Cardiac muscle cell (in vitro differentiated cells and primary cell): ENCODE measurements around the gene CFAP73. TPM values are rescaled to one million over a fixed set of nuclear protein-coding genes. Genes with fewer than 3 reads are reported as not detected.
A peak's percentile ranks its signal among the peaks of the same experiment; 100 is the strongest.
"Not testable (repeated sequence)": the region's sequence is repeated elsewhere in the genome, so short reads cannot be mapped to it uniquely, and the experiment has no call there.

Experiments used
- DNase-seq, 2 donors: peaks; one replicate each; pipeline versions ENCODE4 v3.0.0 to v3.0.0-alpha.2; 2010 to 2017; ENCODE audit warnings: low read depth in 1 of 2, low spot score in 1 of 2
- H3K27ac ChIP-seq: fragments of 200-600 bp; sonication (generic); 2 replicates; pipeline ENCODE4 v1.5.1; 2016
- H3K27me3 ChIP-seq: fragments of 200-600 bp; sonication (generic); 2 replicates; pipeline ENCODE4 v1.6.0; 2016; ENCODE audit warnings: control low read depth
- H3K36me3 ChIP-seq: fragments of 200-600 bp; sonication (generic); 2 replicates; pipeline ENCODE4 v1.5.1; 2016; ENCODE audit warnings: control low read depth
- H3K4me1 ChIP-seq: fragments of 200-600 bp; sonication (generic); 2 replicates; pipeline ENCODE4 v1.8.1; 2017; ENCODE audit warnings: low read depth, mild to moderate bottlenecking, mixed run types
- H3K4me3 ChIP-seq: fragments of 200-600 bp; sonication (generic); 2 replicates; pipeline ENCODE4 v1.5.1; 2016; ENCODE audit warnings: mild to moderate bottlenecking
- H3K9me3 ChIP-seq: fragments of 200-600 bp; sonication (generic); 2 replicates; pipeline ENCODE4 v1.5.1; 2017; ENCODE audit warnings: low read depth, mild to moderate bottlenecking, control low read depth
- polyA plus RNA-seq: library from polyadenylated mRNA; unstranded; fragments of >200 nt; fragmentation: Nextera tagmentation; extraction: Ambion mirVana; gene quantifications from 2 replicates; pipeline ENCODE4 v1.2.1, GENCODE V29; 2016
- total RNA-seq: library from RNA; depleted of rRNA; stranded (reverse); fragments of >200 nt; gene quantifications from 2 replicates; pipeline ENCODE4 v1.2.3, GENCODE V29; 2016
- TF ChIP-seq, protein P1 (sequence below): IDR thresholded peaks from 2 replicates; pipeline ENCODE4 v1.5.1; 2012; ENCODE audit warnings: low read depth, mild to moderate bottlenecking, low read length

The CFAP73 gene
- total and polyA plus RNA-seq, 2 experiments from 2014 or later: not detected

DNA sequence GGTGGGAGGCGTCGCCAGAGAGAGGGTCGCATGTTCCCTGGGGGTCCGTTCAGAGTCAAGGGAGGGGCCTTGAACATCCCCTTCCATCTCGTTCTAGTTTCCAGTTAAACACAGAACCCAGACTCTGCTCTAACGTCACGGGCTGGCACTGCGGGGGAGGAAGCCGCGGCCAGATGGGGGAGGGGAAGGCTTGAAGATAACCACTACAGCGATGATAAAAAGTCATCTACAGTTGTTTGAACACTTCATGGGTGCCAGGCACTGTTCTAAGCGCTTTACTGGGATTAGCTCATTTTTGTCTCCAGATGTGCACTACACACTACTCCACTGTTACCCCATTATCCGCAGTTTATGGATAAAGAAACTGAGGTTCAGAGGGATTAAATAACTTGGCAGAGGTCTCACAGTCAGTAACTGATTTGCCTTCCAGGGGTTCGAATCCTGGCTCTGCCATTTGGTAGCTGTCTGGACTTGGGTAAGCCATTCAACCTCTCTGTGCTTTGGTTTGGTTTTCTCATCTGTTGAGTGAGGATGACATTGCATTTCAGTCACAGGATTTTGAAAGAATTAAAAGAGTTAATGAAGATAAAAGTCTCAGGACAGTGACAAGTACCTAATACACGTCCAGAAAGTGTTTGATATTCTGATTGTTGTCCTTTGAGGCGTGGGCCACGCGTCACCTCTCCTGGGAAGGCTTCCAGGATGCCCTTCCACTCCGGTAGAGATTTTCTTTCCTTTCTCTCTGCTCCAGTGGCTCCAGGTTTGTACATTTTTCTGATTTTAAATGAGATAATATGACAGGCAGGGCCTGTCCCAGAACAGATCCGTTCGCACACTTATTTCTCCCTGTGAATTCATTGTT lies 13.2 kb upstream of the CFAP73 start:
- H3K36me3 ChIP-seq: no peaks in the 10 kb centered on the region
- DNase-seq: peak in 1 of 2 donors; percentile 30
- no peaks in the 10 kb centered on the region for H3K9me3 ChIP-seq
- TF ChIP-seq, protein P1, sequence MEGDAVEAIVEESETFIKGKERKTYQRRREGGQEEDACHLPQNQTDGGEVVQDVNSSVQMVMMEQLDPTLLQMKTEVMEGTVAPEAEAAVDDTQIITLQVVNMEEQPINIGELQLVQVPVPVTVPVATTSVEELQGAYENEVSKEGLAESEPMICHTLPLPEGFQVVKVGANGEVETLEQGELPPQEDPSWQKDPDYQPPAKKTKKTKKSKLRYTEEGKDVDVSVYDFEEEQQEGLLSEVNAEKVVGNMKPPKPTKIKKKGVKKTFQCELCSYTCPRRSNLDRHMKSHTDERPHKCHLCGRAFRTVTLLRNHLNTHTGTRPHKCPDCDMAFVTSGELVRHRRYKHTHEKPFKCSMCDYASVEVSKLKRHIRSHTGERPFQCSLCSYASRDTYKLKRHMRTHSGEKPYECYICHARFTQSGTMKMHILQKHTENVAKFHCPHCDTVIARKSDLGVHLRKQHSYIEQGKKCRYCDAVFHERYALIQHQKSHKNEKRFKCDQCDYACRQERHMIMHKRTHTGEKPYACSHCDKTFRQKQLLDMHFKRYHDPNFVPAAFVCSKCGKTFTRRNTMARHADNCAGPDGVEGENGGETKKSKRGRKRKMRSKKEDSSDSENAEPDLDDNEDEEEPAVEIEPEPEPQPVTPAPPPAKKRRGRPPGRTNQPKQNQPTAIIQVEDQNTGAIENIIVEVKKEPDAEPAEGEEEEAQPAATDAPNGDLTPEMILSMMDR: no peak
- H3K27ac ChIP-seq: no peak overlapping the region
- H3K27me3 ChIP-seq: peaks cover 22% of the 10 kb centered on the region
- H3K4me3 ChIP-seq: no peak overlapping the region
- no peaks in the 10 kb centered on the region for H3K4me1 ChIP-seq

DNA sequence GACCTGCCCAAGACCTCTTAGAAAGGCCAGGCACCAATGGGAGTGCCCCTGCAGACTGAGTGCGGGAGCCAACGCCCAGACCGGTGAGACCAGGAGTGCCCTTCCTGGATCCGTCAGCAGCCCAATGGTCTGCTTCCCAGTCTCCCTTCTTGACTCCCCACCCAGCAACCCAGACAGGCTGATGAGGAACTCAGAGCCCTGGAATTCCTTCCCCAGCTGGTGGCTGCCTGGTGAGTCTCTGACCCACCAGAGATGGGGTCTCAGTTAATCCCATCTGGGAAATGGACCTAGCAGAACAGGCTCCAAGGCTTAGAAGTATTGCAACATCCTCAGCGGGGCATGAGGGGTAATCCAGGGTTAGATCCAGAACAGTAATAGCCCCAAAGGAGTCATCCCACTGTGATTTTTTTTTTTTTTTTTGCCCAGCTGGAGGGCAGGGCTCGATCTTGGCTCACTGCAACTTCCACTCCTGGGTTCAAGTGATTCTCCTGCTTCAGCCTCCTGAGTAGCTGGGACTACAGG lies 12.5 kb upstream of the CFAP73 start:
- no peak for DNase-seq
- TF ChIP-seq, protein P1: no peak

DNA sequence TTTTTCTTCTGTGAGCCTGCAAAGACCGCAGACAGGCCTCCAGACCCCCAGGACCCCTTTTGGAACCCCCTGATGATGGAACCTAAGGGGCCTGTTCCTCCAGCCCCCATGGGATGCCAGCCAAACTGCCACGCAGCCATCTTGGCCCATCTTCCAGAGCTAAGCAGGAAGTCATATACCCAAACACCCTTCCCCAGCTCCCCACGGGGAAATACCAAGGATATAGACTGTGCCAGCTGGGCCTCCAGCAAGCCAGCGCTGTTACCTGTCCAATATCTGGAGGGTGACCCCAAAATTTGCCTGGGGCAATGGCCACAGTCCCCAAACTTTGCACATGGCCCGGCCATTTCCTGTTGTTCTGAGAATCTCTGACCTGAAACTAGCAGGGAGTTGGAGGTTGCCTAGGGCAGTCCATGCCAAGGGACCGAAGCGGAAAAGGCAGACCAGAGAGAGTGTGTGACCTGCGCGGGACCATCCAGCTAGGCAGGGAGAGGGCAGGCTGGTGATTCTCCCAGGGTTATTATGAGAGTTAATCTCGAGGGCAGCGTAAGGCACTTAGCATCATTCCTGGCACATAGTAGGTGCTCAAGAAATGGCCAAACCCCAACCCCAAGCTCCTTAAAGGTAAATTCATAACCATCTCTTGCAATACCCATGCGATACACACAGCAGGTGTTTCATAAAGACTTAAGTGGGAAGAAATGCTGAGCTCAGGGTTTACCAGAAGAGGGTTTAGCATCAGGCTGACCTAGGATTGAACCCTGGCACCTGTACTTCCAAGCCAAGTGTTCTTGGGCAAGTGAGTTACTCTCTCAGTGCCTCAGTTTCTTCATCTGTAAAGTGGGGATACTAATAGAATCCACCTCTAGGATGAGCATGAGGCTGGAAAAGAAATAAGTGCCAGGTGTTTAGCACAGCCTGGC lies 11.4 kb upstream of the CFAP73 start:
- no peaks in the 10 kb centered on the region for H3K9me3 ChIP-seq
- peaks cover 22% of the 10 kb centered on the region for H3K27me3 ChIP-seq
- no peaks in the 10 kb centered on the region for H3K36me3 ChIP-seq
- no peaks in the 10 kb centered on the region for H3K4me1 ChIP-seq
- DNase-seq: no peak
- H3K27ac ChIP-seq: no peak overlapping the region
- TF ChIP-seq, protein P1: no peak
- no peak overlapping the region for H3K4me3 ChIP-seq

More for the DNA sequence above, 12.5 kb upstream of the CFAP73 start:
- Histone ChIP-seq H3K27ac (no peak overlapping the region), H3K4me1 (no peaks in the 10 kb centered on the region), H3K4me3 (no peak overlapping the region), H3K27me3 (peaks cover 22% of the 10 kb centered on the region), H3K9me3 (no peaks in the 10 kb centered on the region), H3K36me3 (no peaks in the 10 kb centered on the region)

DNA sequence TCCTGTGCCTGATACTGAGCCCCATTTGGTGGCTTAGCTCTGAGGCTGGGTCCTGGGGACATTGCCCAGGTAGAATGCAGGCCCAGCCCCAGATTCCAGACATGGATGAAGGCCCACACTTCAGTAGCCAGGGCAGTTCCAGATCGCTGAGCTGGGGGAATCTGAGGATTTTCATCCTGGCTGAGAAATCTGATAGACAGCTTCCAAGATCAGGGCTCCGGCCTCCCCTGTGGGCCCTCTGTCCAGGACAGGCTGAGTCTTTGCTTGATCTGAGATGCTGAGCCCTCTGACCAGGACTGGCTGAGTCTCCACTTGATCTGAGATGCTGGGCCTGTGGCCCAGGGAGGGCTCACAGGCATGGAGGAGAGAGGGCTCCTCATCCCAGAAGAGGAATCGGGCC lies 10.7 kb upstream of the CFAP73 start:
- H3K36me3 ChIP-seq: no peaks in the 10 kb centered on the region
- no peaks in the 10 kb centered on the region for H3K4me1 ChIP-seq
- no peak for DNase-seq
- H3K27me3 ChIP-seq: peaks cover 22% of the 10 kb centered on the region
- no peak overlapping the region for H3K27ac ChIP-seq
- H3K9me3 ChIP-seq: no peaks in the 10 kb centered on the region
- TF ChIP-seq, protein P1: no peak
- H3K4me3 ChIP-seq: no peak overlapping the region

DNA sequence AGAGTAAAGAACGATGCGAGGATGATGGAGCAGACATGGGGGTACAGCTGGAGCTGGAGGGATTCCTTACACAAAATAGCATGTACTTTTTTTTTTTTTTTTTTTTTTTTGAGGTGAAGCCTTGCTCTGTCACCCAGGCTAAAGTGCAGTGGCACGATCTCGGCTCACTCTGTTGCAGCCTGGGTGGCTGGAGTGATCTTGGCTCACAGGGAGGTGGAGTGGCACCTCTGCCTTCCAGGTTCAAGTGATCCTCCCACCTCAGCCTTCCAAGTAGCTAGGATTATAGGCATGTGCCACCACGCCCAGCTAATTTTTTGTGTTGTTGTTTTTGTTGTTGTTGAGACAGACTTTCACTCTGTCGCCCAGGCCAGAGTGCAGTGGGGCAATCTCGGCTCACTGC lies 8.8 kb upstream of the CFAP73 start:
- DNase-seq: no peak
- Histone ChIP-seq H3K4me3 (no peak overlapping the region), H3K27me3 (peaks cover 6% of the 10 kb centered on the region), H3K9me3 (no peaks in the 10 kb centered on the region), H3K36me3 (no peaks in the 10 kb centered on the region), H3K27ac (no peak overlapping the region), H3K4me1 (no peaks in the 10 kb centered on the region)
- TF ChIP-seq, protein P1: no peak

DNA sequence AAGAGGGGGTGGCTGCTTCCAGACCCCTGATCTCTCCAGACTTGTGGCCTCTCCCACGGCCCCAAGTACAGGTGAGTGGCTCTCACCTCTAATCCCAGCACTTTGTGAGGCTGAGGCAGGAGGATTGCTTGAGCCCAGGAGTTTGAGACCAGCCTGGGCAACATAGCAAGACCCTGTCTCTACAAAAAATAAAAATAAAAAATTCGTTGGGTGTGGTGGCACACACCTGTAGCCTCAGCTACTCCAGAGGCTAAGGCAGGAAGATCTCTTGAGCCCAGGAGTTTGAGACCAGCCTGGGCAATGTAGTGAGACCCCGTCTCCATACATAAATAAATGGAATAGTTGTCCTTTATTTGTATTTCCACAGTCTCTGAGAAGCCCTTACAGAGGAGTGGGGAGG lies 7.8 kb upstream of the CFAP73 start:
- not testable (repeated sequence) for H3K4me1 ChIP-seq, H3K9me3 ChIP-seq, H3K36me3 ChIP-seq, H3K4me3 ChIP-seq, H3K27me3 ChIP-seq, DNase-seq, H3K27ac ChIP-seq
